Esophagus muscularis mucosa (tissue), 4 donors: ENCODE data around the gene PCBD1. TPM values are rescaled to one million over a fixed set of nuclear protein-coding genes. Genes with fewer than 3 reads are reported as not detected.
A peak's percentile ranks its signal among the peaks of the same experiment; 100 is the strongest.

Source experiments
- DNase-seq: peaks from one replicate; pipeline ENCODE4 v3.0.0-alpha.2; 2017; ENCODE audit errors: extremely low spot score
- H3K27ac ChIP-seq, 4 donors: fragments of 200-600 bp; sonication (generic); replicated peaks in 1 of 4; 1 replicate in 3 of 4; 2 replicates in 1 of 4; pipeline ENCODE4 v1.5.1; 2016 to 2019; ENCODE audit warnings: mild to moderate bottlenecking in 1 of 4
- H3K27me3 ChIP-seq, 4 donors: fragments of 200-600 bp; sonication (generic); one replicate each; pipeline versions ENCODE4 v1.5.1 to v1.6.0; 2016 to 2019
- H3K36me3 ChIP-seq, 4 donors: fragments of 200-600 bp; sonication (generic); one replicate each; pipeline ENCODE4 v1.5.1; 2016 to 2019
- H3K4me1 ChIP-seq, 4 donors: fragments of 200-600 bp; sonication (generic); one replicate each; pipeline ENCODE4 v1.5.1; 2016 to 2019
- H3K4me3 ChIP-seq, 4 donors: fragments of 200-600 bp; sonication (generic); 1 replicate in 2 of 4; 2 replicates in 2 of 4; pipeline ENCODE4 v1.5.1; 2016 to 2019; ENCODE audit warnings: mild to moderate bottlenecking in 4 of 4, moderate library complexity in 1 of 4
- H3K9me3 ChIP-seq, 4 donors: fragments of 200-600 bp; sonication (generic); 1 replicate in 3 of 4; 2 replicates in 1 of 4; pipeline ENCODE4 v1.5.1; 2016 to 2019
- CTCF ChIP-seq, 3 experiments: fragments of 200-600 bp in 2 of 3; fragments of 450-650 bp in 1 of 3; sonication (generic) in 2 of 3; IDR thresholded peaks; one replicate each; pipeline ENCODE4 v1.5.1; 2017 to 2019; ENCODE audit warnings: antibody characterized with exemption in 3 of 3, mild to moderate bottlenecking in 2 of 3, moderate library complexity in 1 of 3
- EP300 ChIP-seq: sonication (generic); formaldehyde crosslinking; IDR thresholded peaks from one replicate; pipeline ENCODE4 v1.6.1; 2017; ENCODE audit warnings: antibody characterized with exemption
- POLR2A ChIP-seq: fragments of 450-650 bp; IDR thresholded peaks from one replicate; pipeline ENCODE4 v1.6.1; 2017; ENCODE audit warnings: antibody characterized with exemption, moderate library complexity, mild to moderate bottlenecking, low read depth
- POLR2AphosphoS5 ChIP-seq, 2 donors: sonication (generic); formaldehyde crosslinking; IDR thresholded peaks; one replicate each; pipeline ENCODE4 v1.6.1; 2017; ENCODE audit warnings: antibody characterized with exemption in 2 of 2
- WGBS: methylation state at CpG from one replicate; pipeline ENCODE4 v1.1.5; 2018; 5-methylcytosine and 5-hydroxymethylcytosine counted together
- intact Hi-C: fragments of 100-400 bp; cut with DNase I; formaldehyde crosslinking; loops from one replicate; pipeline ENCODE4 v1.15.1; 2023
- total RNA-seq, 4 donors: library from RNA; depleted of rRNA; stranded (reverse); fragments of >200 nt; gene quantifications; one replicate each; pipeline versions ENCODE4 v1.1.0 to v1.2.1, GENCODE V29; 2016

PCBD1 gene
- total RNA-seq, 4 donors from 2014 or later = 56.1 to 112 (median 80.8) TPM

GRCh38 chr10:70911386-70911785 lies 23.0 kb upstream of the PCBD1 start:
- TF ChIP-seq POLR2AphosphoS5 (IDR thresholded peaks at IDR 0.05) = no peak
- no peak for TF ChIP-seq EP300
- TF ChIP-seq CTCF (IDR thresholded peaks at IDR 0.05) = no peak
- TF ChIP-seq POLR2A = no peak
- intact Hi-C loops = no loop called here
- WGBS = 60% methylated on average over 1 of the region's 4 CpGs
- H3K36me3 ChIP-seq = no peaks in the 10 kb centered on the region
- H3K4me1 ChIP-seq = peaks cover 10 to 36% (median 33%) of the 10 kb centered on the region in 4 donors
- no peaks in the 10 kb centered on the region for H3K27me3 ChIP-seq
- no peak for DNase-seq
- H3K4me3 ChIP-seq = no peak overlapping the region
- no peaks in the 10 kb centered on the region for H3K9me3 ChIP-seq
- no peak overlapping the region for H3K27ac ChIP-seq

DNA sequence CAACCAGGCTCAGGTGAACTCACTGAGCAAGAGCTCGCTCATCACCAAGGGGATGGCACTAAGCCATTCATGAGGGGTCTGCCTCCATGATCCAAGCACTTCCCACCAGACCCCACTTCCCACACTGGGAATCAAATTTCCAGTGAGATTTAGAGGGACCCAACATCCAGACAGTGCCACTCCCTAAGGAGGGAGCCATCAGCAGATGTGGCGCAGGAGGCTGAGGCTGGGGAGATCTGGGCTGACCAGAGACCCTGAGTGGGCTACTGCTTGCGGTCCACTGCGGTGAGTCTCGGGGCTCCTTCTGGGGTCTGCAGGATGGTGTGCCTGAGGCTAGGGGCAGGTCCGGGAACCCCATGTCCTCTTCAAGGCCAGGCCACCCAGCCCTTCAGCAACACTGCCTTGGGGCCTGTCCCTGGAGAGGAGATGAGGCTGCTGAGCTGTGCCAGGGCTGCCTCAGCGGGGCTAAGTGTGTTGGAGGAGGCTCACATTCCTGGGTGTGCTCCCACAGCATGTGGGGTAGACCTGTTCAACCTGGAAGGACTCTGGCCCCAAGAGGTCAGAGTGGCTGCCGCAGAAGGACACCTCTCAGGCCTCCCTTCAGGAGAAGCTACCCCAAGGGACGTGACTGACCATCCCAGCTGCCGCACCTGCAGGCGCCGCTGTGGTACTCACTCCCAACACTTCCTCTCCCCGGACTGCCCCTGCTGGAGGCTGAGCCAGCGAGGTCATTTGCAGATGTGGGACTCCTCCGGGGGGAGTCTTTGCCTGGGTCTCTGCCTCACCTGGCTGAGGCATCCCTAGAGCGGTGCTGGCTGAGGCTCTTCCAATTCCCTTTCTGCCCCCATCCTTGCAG lies 22.3 kb upstream of the PCBD1 start:
- WGBS = 76% methylated on average over 6 of the region's 16 CpGs
- Histone ChIP-seq H3K4me3 (no peak overlapping the region), H3K9me3 (no peaks in the 10 kb centered on the region), H3K4me1 (peaks cover 10 to 37% (median 34%) of the 10 kb centered on the region in 4 donors), H3K27me3 (no peaks in the 10 kb centered on the region), H3K36me3 (no peaks in the 10 kb centered on the region), H3K27ac (no peak overlapping the region)
- intact Hi-C loops = no loop called here
- TF ChIP-seq CTCF (IDR thresholded peaks at IDR 0.05) (no peak), EP300 (no peak), POLR2A (no peak), POLR2AphosphoS5 (IDR thresholded peaks at IDR 0.05) (no peak)
- DNase-seq = no peak

- DNase-seq = no peak
- no peaks in the 10 kb centered on the region for H3K9me3 ChIP-seq
- intact Hi-C loops = no loop called here
- no peaks in the 10 kb centered on the region for H3K27me3 ChIP-seq
- WGBS = 83% methylated on average over 8 of the region's 9 CpGs
- H3K4me1 ChIP-seq = peaks cover 10 to 37% (median 34%) of the 10 kb centered on the region in 4 donors
- H3K36me3 ChIP-seq = no peaks in the 10 kb centered on the region
- no peak overlapping the region for H3K4me3 ChIP-seq
- TF ChIP-seq CTCF (IDR thresholded peaks at IDR 0.05) = no peak
- no peak for TF ChIP-seq EP300
- TF ChIP-seq POLR2A = no peak
- TF ChIP-seq POLR2AphosphoS5 (IDR thresholded peaks at IDR 0.05) = no peak
- no peak overlapping the region for H3K27ac ChIP-seq
These were observed 21.1 kb upstream of the PCBD1 start for GRCh38 chr10:70909326-70909935.

DNA sequence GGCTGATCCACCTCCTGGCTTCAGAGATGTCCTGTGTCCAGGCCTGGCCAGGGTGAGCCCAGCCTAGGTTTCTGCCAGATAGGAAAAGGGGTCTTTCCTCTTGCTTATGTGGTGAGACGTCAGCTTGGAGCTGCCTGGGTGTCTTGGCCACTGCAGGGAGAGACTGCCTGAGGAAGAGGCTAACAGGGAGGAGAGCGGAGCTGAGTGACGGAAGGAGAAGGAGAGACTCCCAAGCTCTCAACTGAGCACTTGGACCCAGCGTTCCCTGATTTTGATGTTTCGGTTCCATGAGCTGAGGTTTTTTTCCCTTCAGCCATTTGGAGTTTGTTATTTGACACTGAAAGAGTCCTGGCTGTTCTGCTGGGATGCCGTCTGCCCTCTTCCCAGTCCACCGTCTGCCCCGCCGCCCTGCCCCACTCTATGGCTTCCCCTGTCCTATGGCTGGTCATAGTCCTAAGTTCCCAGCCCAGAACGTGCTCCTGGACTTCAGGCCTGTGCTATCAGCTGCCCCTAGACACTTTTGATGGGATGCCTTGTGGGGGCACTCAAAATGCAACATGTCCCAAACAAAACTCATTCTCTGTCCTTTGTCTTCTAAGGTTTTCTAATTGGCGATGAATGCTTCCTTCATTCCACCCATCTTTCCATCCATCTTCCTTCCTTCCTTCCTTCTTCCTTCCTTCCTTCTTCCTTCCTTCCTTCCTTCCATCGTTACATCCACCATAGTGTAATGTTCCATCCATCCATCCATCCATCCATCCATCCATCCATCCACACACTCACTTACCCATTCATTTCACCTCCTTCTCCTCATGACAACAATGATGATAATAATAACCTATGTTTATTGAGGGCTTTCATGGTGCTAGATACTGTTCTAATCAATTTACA lies 20.3 kb upstream of the PCBD1 start:
- Histone ChIP-seq H3K27me3 (no peaks in the 10 kb centered on the region), H3K36me3 (no peaks in the 10 kb centered on the region), H3K27ac (peak overlapping the region in 2 of 4 donors; percentile 66 to 76), H3K4me1 (peaks cover 10 to 39% (median 35%) of the 10 kb centered on the region in 4 donors), H3K4me3 (no peak overlapping the region), H3K9me3 (no peaks in the 10 kb centered on the region)
- TF ChIP-seq POLR2AphosphoS5 (IDR thresholded peaks at IDR 0.05) (no peak), POLR2A (no peak), EP300 (no peak), CTCF (IDR thresholded peaks at IDR 0.05) (no peak)
- DNase-seq = no peak
- intact Hi-C loops = no loop called here
- 84% methylated on average over 12 of the region's 12 CpGs for WGBS
